ENCODE results near the gene C11orf98. TPM values are rescaled to one million over a fixed set of nuclear protein-coding genes. Genes with fewer than 3 reads are reported as not detected.

C11orf98 gene
- total RNA-seq, 1 experiment from 2014 or later = 139 TPM

DNA sequence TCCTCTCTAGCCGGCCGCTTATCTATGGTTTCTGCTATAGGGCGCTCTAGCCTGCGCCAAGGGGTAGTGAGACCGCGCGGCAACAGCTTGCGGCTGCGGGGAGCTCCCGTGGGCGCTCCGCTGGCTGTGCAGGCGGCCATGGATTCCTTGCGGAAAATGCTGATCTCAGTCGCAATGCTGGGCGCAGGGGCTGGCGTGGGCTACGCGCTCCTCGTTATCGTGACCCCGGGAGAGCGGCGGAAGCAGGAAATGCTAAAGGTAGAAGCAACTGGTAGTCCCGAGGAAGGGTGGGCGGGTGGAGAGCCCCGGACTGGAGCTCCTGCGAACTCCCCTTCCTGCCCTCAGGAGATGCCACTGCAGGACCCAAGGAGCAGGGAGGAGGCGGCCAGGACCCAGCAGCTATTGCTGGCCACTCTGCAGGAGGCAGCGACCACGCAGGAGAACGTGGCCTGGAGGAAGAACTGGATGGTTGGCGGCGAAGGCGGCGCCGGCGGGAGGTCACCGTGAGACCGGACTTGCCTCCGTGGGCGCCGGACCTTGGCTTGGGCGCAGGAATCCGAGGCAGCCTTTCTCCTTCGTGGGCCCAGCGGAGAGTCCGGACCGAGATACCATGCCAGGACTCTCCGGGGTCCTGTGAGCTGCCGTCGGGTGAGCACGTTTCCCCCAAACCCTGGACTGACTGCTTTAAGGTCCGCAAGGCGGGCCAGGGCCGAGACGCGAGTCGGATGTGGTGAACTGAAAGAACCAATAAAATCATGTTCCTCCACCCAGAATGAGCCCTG lies 6.8 kb upstream of the C11orf98 start, which contains the start of the genes LBHD1 and UQCC3:
TSS of gene LBHD1 (minus strand) at position 660 of the 782 bp plus-strand sequence. CDS start 2,236 bp downstream, outside the sequence.
TSS of gene UQCC3 (plus strand) at position 66 of the 782 bp plus-strand sequence. CDS start at position 139, 73 bp downstream.
- Histone ChIP-seq H3K9ac (ENCODE audit: extremely low read depth, insufficient read length, low read length) (peak within 1 kb of the TSS; percentile 89), H2BK5ac (ENCODE audit: insufficient read length, low read length) (peak within 1 kb of the TSS; percentile 6), H3K14ac (ENCODE audit: insufficient read depth, low read length) (peak within 1 kb of the TSS; percentile 87), H3T11ph (ENCODE audit: low read length) (no peak within 1 kb of the TSS), H3K27me3 (ENCODE audit: insufficient read depth, low read length) (no peaks in the 10 kb centered on the region), H3K18ac (ENCODE audit: insufficient read length, low read depth, low read length) (peak within 1 kb of the TSS; percentile 64), H3K27ac (ENCODE audit: insufficient read length, low read depth, low read length) (no peak within 1 kb of the TSS), H3K9me3 (ENCODE audit: control insufficient read depth, low read depth, low read length) (no peaks in the 10 kb centered on the region), H3K4me2 (ENCODE audit: insufficient read depth, insufficient read length, low read length) (peak within 1 kb of the TSS; percentile 83), H2BK12ac (ENCODE audit: insufficient read length, low read depth, low read length) (no peak within 1 kb of the TSS), H3K4ac (ENCODE audit: low read depth, low read length) (no peak within 1 kb of the TSS; the same call in 1 of the 2 replicates), H2AK5ac (ENCODE audit: insufficient read length, low read length) (no peak within 1 kb of the TSS), H2AFZ (ENCODE audit: low read length) (no peak within 1 kb of the TSS), H3K56ac (ENCODE audit: insufficient read length, low read depth, low read length) (no peak within 1 kb of the TSS), H3K4me1 (ENCODE audit: insufficient read depth, low read length) (no peaks in the 10 kb centered on the region), H4K5ac (ENCODE audit: insufficient read length, low read depth, low read length) (no peak within 1 kb of the TSS), H3K23me2 (ENCODE audit: insufficient read length, low read depth, low read length, poor library complexity, severe bottlenecking) (peaks cover 3% of the 10 kb centered on the region), H4K8ac (replicated peaks; ENCODE audit: insufficient read length, low read depth, low read length) (no peak within 1 kb of the TSS), H3K79me1 (ENCODE audit: insufficient read depth, low read depth, low read length, poor library complexity, severe bottlenecking) (no peaks in the 10 kb centered on the region), H2BK15ac (ENCODE audit: low read depth, low read length) (no peak within 1 kb of the TSS), H2BK20ac (ENCODE audit: low read depth, low read length, poor library complexity, severe bottlenecking) (no peak within 1 kb of the TSS), H3K23ac (ENCODE audit: insufficient read length, low read depth, low read length) (no peak within 1 kb of the TSS), H4K20me1 (ENCODE audit: control insufficient read depth, insufficient read depth, insufficient read length) (no peaks in the 10 kb centered on the region), H4K91ac (ENCODE audit: insufficient read length, low read depth, low read length) (no peak within 1 kb of the TSS), H3K79me2 (ENCODE audit: insufficient read depth, low read length) (no peaks in the 10 kb centered on the region), H2BK120ac (ENCODE audit: low read depth, low read length, poor library complexity, severe bottlenecking) (no peak within 1 kb of the TSS)
- WGBS (ENCODE audit: extremely low coverage, insufficient read length, low lambda C conversion rate) = no CpG with 5 or more reads among the region's 59 CpGs
- Mint-ChIP-seq H3K27me3 (ENCODE audit: low read depth) (no peaks in the 10 kb centered on the region; the same call in 1 of the 2 replicates), H3K4me1 (peaks cover 18 to 26% of the 10 kb centered on the region in 2 experiments), H3K36me3 (ENCODE audit: insufficient read depth in 1 of 3, low read depth in 3 of 3) (peaks cover 19 to 46% (median 37%) of the 10 kb centered on the region in 3 experiments; a peak in 6 of 7 replicates), H3K4me3 (peak within 1 kb of the TSS; percentile 92 to 99), H3K27ac (peak within 1 kb of the TSS; percentile 92 to 97 (median 93)), H3K9me3 (no peaks in the 10 kb centered on the region)
- TF ChIP-seq CTCF (conservative IDR thresholded peaks at IDR 0.05) = no peak
- peak; percentile 83 for DNase-seq
